ENCODE data around the gene GTF3C2. TPM values are rescaled to one million over a fixed set of nuclear protein-coding genes. Genes with fewer than 3 reads are reported as not detected.
A peak's percentile ranks its signal among the peaks of the same experiment; 100 is the strongest.
"Not testable (repeated sequence)": the region's sequence is repeated elsewhere in the genome, so short reads cannot be mapped to it uniquely, and the experiment has no call there.

Gene GTF3C2
- total RNA-seq, 1 donor: 43.4 TPM

GRCh38 chr2:27303093-27304025, 53.2 kb downstream of the GTF3C2 start:
- peak in 2 of 3 donors; percentile 56 to 72 for DNase-seq (ENCODE audit: low read depth in 2 of 3, low spot score in 2 of 3)

- DNase-seq (ENCODE audit: low read depth in 2 of 3, low spot score in 2 of 3): not testable (repeated sequence)
Observed at GRCh38 chr2:27300606-27301005, 56.0 kb downstream of the GTF3C2 start.

GRCh38 chr2:27298391-27299080, 58.0 kb downstream of the GTF3C2 start:
- DNase-seq (ENCODE audit: low read depth in 2 of 3, low spot score in 2 of 3): no peak

- no peak for DNase-seq (ENCODE audit: low read depth in 2 of 3, low spot score in 2 of 3)
Observed at GRCh38 chr2:27297195-27297594, 59.4 kb downstream of the GTF3C2 start.

DNA sequence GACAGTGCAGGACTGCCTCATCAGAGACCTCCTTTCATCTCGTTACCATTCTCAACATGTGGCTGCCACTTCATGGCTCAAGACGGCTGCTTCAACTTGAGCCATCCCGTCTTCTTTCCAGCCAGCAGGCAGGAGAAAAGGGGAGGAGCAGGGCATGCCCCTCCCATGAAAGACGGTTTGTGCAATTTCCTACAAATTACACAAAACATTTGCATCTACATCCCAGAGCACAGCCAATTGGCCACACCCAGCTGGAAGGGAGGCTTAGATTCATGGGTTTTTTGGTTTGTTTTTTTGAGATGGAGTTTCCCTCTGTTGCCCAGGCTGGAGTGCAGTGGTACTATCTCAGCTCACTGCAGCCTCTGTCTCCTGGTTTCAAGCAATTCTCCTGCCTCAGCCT, 60.1 kb downstream of the GTF3C2 start:
- no peak for DNase-seq (ENCODE audit: low read depth in 2 of 3, low spot score in 2 of 3)

- no peak for DNase-seq (ENCODE audit: low read depth in 2 of 3, low spot score in 2 of 3)
Observed at GRCh38 chr2:27294928-27295327, 61.6 kb downstream of the GTF3C2 start.

DNA sequence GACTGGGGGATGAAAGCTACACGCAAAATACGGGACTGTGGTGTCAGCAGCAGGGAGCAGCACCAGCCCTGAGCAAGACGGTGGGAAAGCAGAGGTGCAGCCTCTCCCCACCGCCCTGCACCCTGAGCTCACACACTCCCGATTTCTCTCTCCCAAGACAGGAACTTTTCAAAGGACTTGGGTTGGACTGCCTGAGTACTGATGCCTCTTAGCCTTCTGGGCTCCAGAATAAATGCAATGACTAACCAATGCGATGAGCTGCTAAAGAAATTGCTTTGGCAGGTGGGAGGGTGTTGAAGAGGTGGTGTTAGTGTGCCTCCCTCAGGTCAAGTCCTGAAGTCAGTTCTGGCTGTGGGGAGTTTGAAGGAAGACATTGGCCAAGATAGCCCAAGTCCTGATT, 64.7 kb downstream of the GTF3C2 start:
- DNase-seq (ENCODE audit: low read depth in 2 of 3, low spot score in 2 of 3): no peak

DNA sequence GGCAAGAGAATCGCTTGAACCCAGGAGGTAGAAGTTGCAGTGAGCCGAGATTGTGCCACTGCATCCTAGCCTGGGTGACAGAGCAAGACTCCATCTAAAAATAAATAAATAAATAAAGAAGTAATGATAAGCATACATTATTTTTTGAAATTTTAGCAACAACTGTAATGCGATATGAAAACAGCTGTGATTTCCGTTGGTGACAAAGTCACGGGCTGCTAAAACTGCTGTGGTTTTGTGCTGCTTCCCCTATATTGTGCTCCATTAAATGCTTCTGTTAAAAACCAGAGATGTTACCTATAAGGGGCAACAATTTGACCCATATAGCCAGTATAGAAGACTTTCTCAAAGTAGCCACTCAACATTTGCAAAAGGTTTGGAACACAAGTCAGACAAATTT, 66.0 kb downstream of the GTF3C2 start:
- DNase-seq (ENCODE audit: low read depth in 2 of 3, low spot score in 2 of 3): peak in 1 of 3 donors; percentile 67

DNA sequence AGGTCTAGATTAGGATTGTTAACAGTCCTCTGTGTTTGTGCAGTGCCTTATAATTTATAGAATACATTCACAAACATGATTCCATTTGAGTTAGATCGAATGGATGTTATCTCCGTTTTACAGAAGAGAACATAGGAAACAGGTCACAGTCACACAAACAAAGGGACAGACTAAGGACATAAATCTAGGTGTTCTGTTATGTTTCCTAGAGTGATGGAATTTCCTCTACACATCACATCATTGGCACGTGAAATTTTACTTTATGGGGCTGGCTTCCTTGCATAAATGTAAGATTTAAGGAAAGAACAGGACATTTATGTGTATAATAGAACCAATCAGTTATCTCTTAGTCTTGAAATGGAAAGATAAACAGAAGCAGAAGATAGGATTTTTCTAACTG, 68.0 kb downstream of the GTF3C2 start:
- DNase-seq (ENCODE audit: low read depth in 2 of 3, low spot score in 2 of 3): peak in 1 of 3 donors; percentile 31

GRCh38 chr2:27285481-27285880, 71.1 kb downstream of the GTF3C2 start:
- DNase-seq (ENCODE audit: low read depth in 2 of 3, low spot score in 2 of 3): no peak

- no peak for DNase-seq (ENCODE audit: low read depth in 2 of 3, low spot score in 2 of 3)
Observed at GRCh38 chr2:27284996-27285395, 71.6 kb downstream of the GTF3C2 start.

GRCh38 chr2:27282892-27283291, 73.7 kb downstream of the GTF3C2 start:
- DNase-seq (ENCODE audit: low read depth in 2 of 3, low spot score in 2 of 3): no peak

GRCh38 chr2:27281855-27282559, 74.6 kb downstream of the GTF3C2 start, which contains the start of gene TRIM54:
Gene TRIM54 (plus strand): TSS chr2:27282429. CDS start chr2:27282732, 303 bp downstream.
- DNase-seq (ENCODE audit: low read depth in 2 of 3, low spot score in 2 of 3): no peak

- DNase-seq (ENCODE audit: low read depth in 2 of 3, low spot score in 2 of 3): no peak
Observed at GRCh38 chr2:27281442-27281841, 75.1 kb downstream of the GTF3C2 start.

GRCh38 chr2:27280826-27281225, 75.7 kb downstream of the GTF3C2 start:
- no peak for DNase-seq (ENCODE audit: low read depth in 2 of 3, low spot score in 2 of 3)

DNA sequence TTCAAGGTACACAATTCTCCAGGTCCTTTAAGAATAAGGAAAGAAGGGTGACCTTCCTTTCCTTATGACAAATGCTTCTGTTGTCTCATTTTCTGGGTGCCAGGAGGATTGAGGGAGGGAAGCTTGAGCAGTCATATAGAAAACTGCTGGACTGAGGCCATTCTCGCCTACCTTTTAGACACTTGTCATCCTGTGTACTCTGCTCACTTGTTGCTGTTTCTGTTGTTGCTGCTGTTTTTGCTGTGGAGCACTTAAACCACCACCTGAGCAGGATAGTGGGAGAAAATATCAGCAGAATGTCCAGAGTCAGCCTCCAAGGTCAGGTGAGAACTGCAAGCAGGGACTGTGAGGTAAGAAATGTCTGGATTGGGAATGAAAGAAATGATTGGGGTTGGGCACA, 78.6 kb downstream of the GTF3C2 start:
- DNase-seq (ENCODE audit: low read depth in 2 of 3, low spot score in 2 of 3): no peak

Other genes with a start within 250 kb of the GTF3C2 start
- gene CGREF1, start 237.6 kb downstream of the GTF3C2 start, total RNA-seq: 9.2 TPM
- 1.9 TPM for gene ABHD1, start 232.9 kb downstream of the GTF3C2 start, total RNA-seq
- gene PREB, start 222.1 kb downstream of the GTF3C2 start, total RNA-seq: 55.2 TPM
- under 0.01 TPM for gene PRR30, start 217.4 kb downstream of the GTF3C2 start, total RNA-seq
- gene TCF23, start 207.8 kb downstream of the GTF3C2 start, total RNA-seq: not detected
- gene ATRAID, start 144.7 kb downstream of the GTF3C2 start, total RNA-seq: 131 TPM
- gene SLC5A6, start 144.5 kb downstream of the GTF3C2 start, total RNA-seq: 60.1 TPM
- 63.0 TPM for gene CAD, start 139.4 kb downstream of the GTF3C2 start, total RNA-seq
- gene SLC30A3, start 93.7 kb downstream of the GTF3C2 start, total RNA-seq: under 0.01 TPM
- gene DNAJC5G, start 81.3 kb downstream of the GTF3C2 start, total RNA-seq: not detected
- under 0.01 TPM for gene TRIM54, start 74.3 kb downstream of the GTF3C2 start, total RNA-seq
- gene UCN, start 48.3 kb downstream of the GTF3C2 start, total RNA-seq: 2.2 TPM
- 85.4 TPM for gene MPV17, start 33.7 kb downstream of the GTF3C2 start, total RNA-seq
- 27.2 TPM for gene EIF2B4, start 13.6 kb upstream of the GTF3C2 start, total RNA-seq
- gene SNX17, start 13.9 kb upstream of the GTF3C2 start, total RNA-seq: 130 TPM
- gene ZNF513, start 24.0 kb upstream of the GTF3C2 start, total RNA-seq: 17.0 TPM
- gene PPM1G, start 52.8 kb upstream of the GTF3C2 start, total RNA-seq: 66.2 TPM
- gene NRBP1, start 71.9 kb upstream of the GTF3C2 start, total RNA-seq: 49.8 TPM
- 2.2 TPM for gene KRTCAP3, start 85.6 kb upstream of the GTF3C2 start, total RNA-seq
- 38.8 TPM for gene IFT172, start 133.0 kb upstream of the GTF3C2 start, total RNA-seq
- 0.27 TPM for gene FNDC4, start 138.4 kb upstream of the GTF3C2 start, total RNA-seq
- under 0.01 TPM for gene GCKR, start 140.1 kb upstream of the GTF3C2 start, total RNA-seq
- 24.2 TPM for gene ZNF512, start 226.3 kb upstream of the GTF3C2 start, total RNA-seq